ENCODE measurements around the gene MAPK6.

DNA sequence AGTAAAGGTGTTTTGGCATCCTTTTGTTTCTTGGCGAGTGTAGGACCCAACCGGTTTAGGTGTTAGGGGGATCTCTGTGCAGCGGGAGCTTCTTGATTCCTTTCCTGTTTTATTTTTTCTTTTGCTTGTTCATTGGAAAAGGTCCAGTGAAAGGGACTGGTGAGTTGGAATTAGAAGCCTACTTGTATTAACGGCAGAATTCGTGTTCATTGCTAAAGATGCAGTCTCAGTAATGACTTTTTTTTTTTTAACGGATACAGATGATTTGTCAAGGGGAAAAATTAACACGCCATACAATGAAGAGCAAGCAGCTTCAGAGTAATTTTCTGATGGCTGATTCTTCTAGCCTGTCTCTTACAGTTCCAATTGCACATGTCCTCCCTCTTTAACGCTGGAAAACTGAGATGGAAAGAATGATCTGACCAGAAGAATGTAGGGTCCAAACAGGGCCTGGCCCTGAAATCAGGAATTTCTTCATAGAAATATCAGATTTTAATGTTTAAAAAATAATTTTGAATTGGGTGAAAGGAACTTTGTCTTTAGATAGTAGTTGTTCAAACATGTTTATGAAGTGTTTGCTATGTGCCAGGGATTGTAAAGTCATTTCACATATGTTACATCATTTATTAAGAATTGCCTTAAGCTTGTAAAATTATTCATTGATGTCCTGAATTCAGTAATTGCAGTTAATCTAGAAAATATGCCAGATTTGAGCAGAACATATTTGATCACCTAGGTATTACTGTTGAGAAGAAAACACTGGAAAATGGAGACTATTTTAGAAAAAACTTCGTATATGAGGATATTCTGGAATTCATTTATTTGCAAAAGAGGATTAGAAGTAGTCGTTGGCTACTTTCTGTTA is 1.4 kb downstream of the MAPK6 start:
- TF ChIP-seq, protein P1, sequence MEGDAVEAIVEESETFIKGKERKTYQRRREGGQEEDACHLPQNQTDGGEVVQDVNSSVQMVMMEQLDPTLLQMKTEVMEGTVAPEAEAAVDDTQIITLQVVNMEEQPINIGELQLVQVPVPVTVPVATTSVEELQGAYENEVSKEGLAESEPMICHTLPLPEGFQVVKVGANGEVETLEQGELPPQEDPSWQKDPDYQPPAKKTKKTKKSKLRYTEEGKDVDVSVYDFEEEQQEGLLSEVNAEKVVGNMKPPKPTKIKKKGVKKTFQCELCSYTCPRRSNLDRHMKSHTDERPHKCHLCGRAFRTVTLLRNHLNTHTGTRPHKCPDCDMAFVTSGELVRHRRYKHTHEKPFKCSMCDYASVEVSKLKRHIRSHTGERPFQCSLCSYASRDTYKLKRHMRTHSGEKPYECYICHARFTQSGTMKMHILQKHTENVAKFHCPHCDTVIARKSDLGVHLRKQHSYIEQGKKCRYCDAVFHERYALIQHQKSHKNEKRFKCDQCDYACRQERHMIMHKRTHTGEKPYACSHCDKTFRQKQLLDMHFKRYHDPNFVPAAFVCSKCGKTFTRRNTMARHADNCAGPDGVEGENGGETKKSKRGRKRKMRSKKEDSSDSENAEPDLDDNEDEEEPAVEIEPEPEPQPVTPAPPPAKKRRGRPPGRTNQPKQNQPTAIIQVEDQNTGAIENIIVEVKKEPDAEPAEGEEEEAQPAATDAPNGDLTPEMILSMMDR (IDR thresholded peaks at IDR 0.05; ENCODE audit: low read depth, low read length), result no peak
- no peak for TF ChIP-seq EZH2phosphoT487 (IDR thresholded peaks at IDR 0.05; ENCODE audit: low read depth)

Measured in OCI-LY3 (cell line).